H1 (cell line): ENCODE results near the gene NUBP2. TPM values are rescaled to one million over a fixed set of nuclear protein-coding genes. Genes with fewer than 3 reads are reported as not detected.
"Not testable (repeated sequence)": the region's sequence is repeated elsewhere in the genome, so short reads cannot be mapped to it uniquely, and the experiment has no call there.

ENCODE experiments used
- CTCF ChIA-PET: fragments of 300-600 bp; sonication (Branson Sonifier 250); formaldehyde crosslinking; loops from one replicate; lab custom pipeline; 2021; ENCODE audit not compliant: partially characterized antibody; lab: Charles Lee
- POLR2A ChIA-PET: fragments of 300-600 bp; sonication (Branson Sonifier 250); formaldehyde crosslinking; loops from one replicate; lab custom pipeline; 2021; ENCODE audit warnings: inconsistent platforms; ENCODE audit not compliant: partially characterized antibody; lab: Charles Lee
- DNase-seq, 2 experiments: peaks; one replicate each; pipeline versions ENCODE4 v3.0.0 to v3.0.0-alpha.2; 2010 to 2022; ENCODE audit warnings: low spot score in 2 of 2, low read depth in 1 of 2, mixed read lengths in 1 of 2
- FAIRE-seq: peaks from 2 replicates; lab custom pipeline; 2011; peaks lifted over from hg19 to GRCh38; lab: Jason Lieb, UNC
- H2AFZ ChIP-seq: 2 replicates; pipeline ENCODE4 v1.8.1; 2012; ENCODE audit warnings: low read length, inconsistent platforms
- H2AK5ac ChIP-seq: 2 replicates; pipeline ENCODE4 v1.6.1; 2013; ENCODE audit warnings: low read depth, low read length
- H2BK120ac ChIP-seq: replicated peaks from 2 replicates; pipeline ENCODE3; 2013; ENCODE audit warnings: low read depth, low read length, inconsistent platforms
- H2BK12ac ChIP-seq: 2 replicates; pipeline ENCODE4 v1.6.1; 2013; ENCODE audit warnings: low read depth, low read length
- H2BK15ac ChIP-seq: 2 replicates; pipeline ENCODE4 v1.6.1; 2013; ENCODE audit warnings: low read length
- H2BK20ac ChIP-seq: 2 replicates; pipeline ENCODE4 v1.6.1; 2013; ENCODE audit warnings: low read length
- H2BK5ac ChIP-seq: 2 replicates; pipeline ENCODE4 v1.6.1; 2013; ENCODE audit warnings: low read depth, low read length
- H3K14ac ChIP-seq: 2 replicates; pipeline ENCODE4 v1.6.1; 2013; ENCODE audit warnings: inconsistent platforms; ENCODE audit not compliant: insufficient read length
- H3K18ac ChIP-seq: 2 replicates; pipeline ENCODE4 v1.6.1; 2013; ENCODE audit warnings: low read length; ENCODE audit errors: extremely low read depth
- H3K23ac ChIP-seq: 2 replicates; pipeline ENCODE4 v1.6.1; 2013; ENCODE audit warnings: inconsistent platforms; ENCODE audit not compliant: insufficient read length
- H3K23me2 ChIP-seq: 2 replicates; pipeline ENCODE4 v1.6.1; 2013; ENCODE audit warnings: low read depth, low read length
- H3K27ac ChIP-seq: 2 replicates; pipeline ENCODE4 v1.6.1; 2011; ENCODE audit warnings: low read depth, low read length, inconsistent platforms
- H3K27me3 ChIP-seq, 4 experiments: replicated peaks in 1 of 4; 1 replicate in 1 of 4; 2 replicates in 3 of 4; pipeline versions ENCODE4 v1.6.1 to v1.8.1; 2011 to 2013; ENCODE audit warnings: low read length in 3 of 4, mild to moderate bottlenecking in 3 of 4, inconsistent platforms in 2 of 4, mixed read lengths in 2 of 4, moderate library complexity in 1 of 4; ENCODE audit not compliant: control insufficient read depth in 3 of 4, insufficient read depth in 3 of 4; ENCODE audit errors: extremely low read depth in 1 of 4
- H3K36me3 ChIP-seq, 4 experiments: 2 replicates each; pipeline versions ENCODE4 v1.6.1 to v1.8.1; 2011 to 2013; ENCODE audit warnings: mild to moderate bottlenecking in 4 of 4, low read length in 3 of 4, moderate library complexity in 2 of 4, control low read depth in 1 of 4, inconsistent platforms in 1 of 4; ENCODE audit not compliant: insufficient read depth in 4 of 4, control insufficient read depth in 2 of 4
- H3K4ac ChIP-seq: replicated peaks from 2 replicates; pipeline ENCODE3; 2013; ENCODE audit warnings: low read length, low read depth, mixed read lengths, inconsistent platforms; ENCODE audit not compliant: insufficient read length
- H3K4me1 ChIP-seq, 4 experiments: replicated peaks in 1 of 4; 1 replicate in 1 of 4; 2 replicates in 3 of 4; pipeline versions ENCODE4 v1.6.1 to v1.8.1; 2011 to 2013; ENCODE audit warnings: low read length in 3 of 4, inconsistent platforms in 2 of 4, mixed read lengths in 1 of 4; ENCODE audit not compliant: insufficient read depth in 4 of 4, control insufficient read depth in 3 of 4
- H3K4me2 ChIP-seq, 2 experiments: 2 replicates each; pipeline versions ENCODE4 v1.6.1 to v1.8.1; 2011 to 2013; ENCODE audit warnings: low read depth in 2 of 2, low read length in 2 of 2, control low read depth in 1 of 2, inconsistent platforms in 1 of 2, mild to moderate bottlenecking in 1 of 2; ENCODE audit not compliant: insufficient read depth in 1 of 2
- H3K4me3 ChIP-seq, 4 experiments: fragments of 200-600, 300-600 bp in 1 of 4; sonication (generic), shearing (Covaris generic), sonication (Bioruptor Twin) in 1 of 4; 2 replicates each; pipeline versions ENCODE4 v1.5.1 to v1.8.1; 2011 to 2016; ENCODE audit warnings: low read length in 4 of 4, low read depth in 3 of 4, control low read depth in 2 of 4, inconsistent platforms in 2 of 4, mild to moderate bottlenecking in 2 of 4, mixed read lengths in 1 of 4, moderate library complexity in 1 of 4; ENCODE audit not compliant: insufficient read depth in 2 of 4; ENCODE audit errors: extremely low read depth in 1 of 4
- H3K56ac ChIP-seq: replicated peaks from 2 replicates; pipeline ENCODE3; 2013; ENCODE audit warnings: low read depth, mild to moderate bottlenecking, mixed read lengths, low read length, inconsistent platforms; ENCODE audit not compliant: insufficient read length
- H3K79me1 ChIP-seq: 2 replicates; pipeline ENCODE4 v1.6.1; 2013; ENCODE audit warnings: low read depth, low read length, control low read depth
- H3K79me2 ChIP-seq, 2 experiments: 2 replicates each; pipeline versions ENCODE4 v1.6.1 to v1.8.1; 2012 to 2013; ENCODE audit warnings: low read length in 2 of 2, mild to moderate bottlenecking in 2 of 2, inconsistent platforms in 1 of 2; ENCODE audit not compliant: insufficient read depth in 2 of 2, control insufficient read depth in 1 of 2
- H3K9ac ChIP-seq, 4 experiments: replicated peaks in 1 of 4; 1 replicate in 1 of 4; 2 replicates in 3 of 4; pipeline versions ENCODE4 v1.6.1 to v1.8.1; 2011 to 2013; ENCODE audit warnings: low read depth in 3 of 4, low read length in 3 of 4, control low read depth in 2 of 4, mild to moderate bottlenecking in 2 of 4, moderate library complexity in 2 of 4, inconsistent platforms in 1 of 4; ENCODE audit errors: extremely low read depth in 1 of 4
- H3K9me3 ChIP-seq, 2 experiments: 2 replicates each; pipeline versions ENCODE4 v1.6.1 to v1.8.1; 2012 to 2013; ENCODE audit warnings: mild to moderate bottlenecking in 2 of 2, moderate library complexity in 2 of 2, control low read depth in 1 of 2, inconsistent platforms in 1 of 2, low read depth in 1 of 2, low read length in 1 of 2, mixed read lengths in 1 of 2; ENCODE audit not compliant: insufficient read depth in 2 of 2
- H4K20me1 ChIP-seq, 2 experiments: replicated peaks in 1 of 2; 2 replicates each; pipeline versions ENCODE3 to v1.8.1; 2011 to 2013; ENCODE audit warnings: inconsistent platforms in 2 of 2, low read length in 2 of 2, mild to moderate bottlenecking in 1 of 2; ENCODE audit not compliant: insufficient read depth in 2 of 2, control insufficient read depth in 1 of 2
- H4K5ac ChIP-seq: 2 replicates; pipeline ENCODE4 v1.6.1; 2013; ENCODE audit warnings: low read length, low read depth, mixed read lengths, inconsistent platforms; ENCODE audit not compliant: insufficient read length
- H4K8ac ChIP-seq: 2 replicates; pipeline ENCODE4 v1.8.0; 2013; ENCODE audit warnings: mild to moderate bottlenecking, moderate library complexity, low read length, inconsistent platforms; ENCODE audit not compliant: insufficient read depth; ENCODE audit errors: extremely low read depth
- H4K91ac ChIP-seq: replicated peaks from 2 replicates; pipeline ENCODE3; 2013; ENCODE audit warnings: low read length, mixed read lengths, inconsistent platforms; ENCODE audit not compliant: insufficient read length
- WGBS, 2 experiments: shearing (Covaris generic) in 1 of 2; methylation state at CpG; one replicate each; pipeline versions ENCODE4 v1.1.6 to v1.1.7; 2013 to 2015; ENCODE audit warnings: low lambda C conversion rate in 2 of 2, mixed read lengths in 2 of 2, inconsistent platforms in 1 of 2, low coverage in 1 of 2, missing lambda C conversion rate in 1 of 2; ENCODE audit not compliant: insufficient replicate concordance in 2 of 2, insufficient coverage in 1 of 2, insufficient read length in 1 of 2; ENCODE audit errors: extremely low coverage in 1 of 2, missing lambda C conversion rate in 1 of 2; 5-methylcytosine and 5-hydroxymethylcytosine counted together
- polyA plus RNA-seq, 7 experiments: library from polyadenylated mRNA; depleted of rRNA in 3 of 7; stranded (reverse) in 5 of 7; unstranded in 2 of 7; fragments of >200 nt in 5 of 7; fragments of 200-250 nt in 2 of 7; gene quantifications; 1 replicate in 5 of 7; 2 replicates in 1 of 7; 4 replicates in 1 of 7; pipeline versions ENCODE4 v1.2.1 to v1.2.3, GENCODE V29; 2011 to 2013; ENCODE audit warnings: missing spikeins in 2 of 7, mixed read lengths in 2 of 7
- total RNA-seq: library from RNA; stranded (reverse); fragmentation: NEBNext Ultra II Directional; extraction: Animal tissue kit (Norgen Biotek cat#: 25700); gene quantifications from 2 replicates; pipeline ENCODE4 v1.2.1, GENCODE V29; 2021

The NUBP2 gene
- total and polyA plus RNA-seq, 2 of the 8 experiments (the other 6 are each of a cell fraction or from before 2014, with no cell fraction given) = 70.3 to 96.9 TPM

GRCh38 chr16:1799263-1799662 is 16.5 kb downstream of the NUBP2 start:
- H4K5ac ChIP-seq, H2BK20ac ChIP-seq, FAIRE-seq, H2BK5ac ChIP-seq, H3K23me2 ChIP-seq, DNase-seq, H3K79me1 ChIP-seq, CTCF ChIA-PET, H3K27me3 ChIP-seq, H2BK12ac ChIP-seq, H4K91ac ChIP-seq, POLR2A ChIA-PET, H3K79me2 ChIP-seq, H3K14ac ChIP-seq, H3K36me3 ChIP-seq, H3K27ac ChIP-seq, H2BK15ac ChIP-seq, H3K23ac ChIP-seq, H3K56ac ChIP-seq, H2AFZ ChIP-seq, H3K4me2 ChIP-seq, H3K18ac ChIP-seq, H4K8ac ChIP-seq, H3K4me1 ChIP-seq, H2AK5ac ChIP-seq, H3K4me3 ChIP-seq, H3K9ac ChIP-seq, H3K4ac ChIP-seq, H4K20me1 ChIP-seq, H2BK120ac ChIP-seq: not testable (repeated sequence)
- peaks cover 29% of the 10 kb centered on the region in 2 experiments for H3K9me3 ChIP-seq
- WGBS, 2 experiments = 69% methylated on average over 5 of the region's 5 CpGs; no CpG with 5 or more reads in 1 of the 2 experiments
